NCI-H2029 (cell line): ENCODE data around the gene ANKRD39.
"Not testable (repeated sequence)": the region's sequence is repeated elsewhere in the genome, so short reads cannot be mapped to it uniquely, and the experiment has no call there.

Experiments used
- DNase-seq: peaks from one replicate; lab custom pipeline; 2025; lab: John Stamatoyannopoulos, UW

ANKRD39 gene

DNA sequence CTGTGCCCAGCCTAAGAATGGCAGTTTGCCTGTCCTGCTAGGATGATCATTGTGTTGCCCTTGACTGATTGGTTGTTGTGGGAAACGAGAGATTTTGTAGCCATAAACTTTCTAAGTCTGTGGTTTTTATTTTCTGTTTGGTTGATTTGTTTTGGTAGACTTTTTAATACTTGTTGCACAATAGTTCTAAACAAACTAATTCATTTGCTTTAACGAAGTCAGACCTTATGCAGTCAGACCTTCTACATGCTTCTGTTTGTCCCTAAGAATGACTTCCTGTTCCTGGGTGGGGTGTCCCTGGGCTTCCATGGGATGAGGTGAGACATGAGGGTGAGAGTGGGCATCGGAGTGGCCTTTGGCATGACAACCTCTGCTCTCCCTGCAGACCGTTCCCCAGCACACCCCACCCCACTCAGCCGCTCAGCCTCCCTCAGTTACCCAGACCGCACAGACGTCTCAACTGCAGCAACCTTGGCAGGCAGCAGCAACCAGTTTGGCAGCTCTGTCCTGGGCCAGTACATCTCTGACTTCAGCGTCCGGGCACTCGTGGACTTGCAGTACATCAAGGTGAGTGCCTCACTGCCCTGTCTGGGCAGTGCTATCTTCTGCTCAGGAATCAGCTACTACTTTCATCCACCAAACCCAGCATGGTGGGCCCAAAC is 49.5 kb downstream of the ANKRD39 start:
- no peak for DNase-seq

DNA sequence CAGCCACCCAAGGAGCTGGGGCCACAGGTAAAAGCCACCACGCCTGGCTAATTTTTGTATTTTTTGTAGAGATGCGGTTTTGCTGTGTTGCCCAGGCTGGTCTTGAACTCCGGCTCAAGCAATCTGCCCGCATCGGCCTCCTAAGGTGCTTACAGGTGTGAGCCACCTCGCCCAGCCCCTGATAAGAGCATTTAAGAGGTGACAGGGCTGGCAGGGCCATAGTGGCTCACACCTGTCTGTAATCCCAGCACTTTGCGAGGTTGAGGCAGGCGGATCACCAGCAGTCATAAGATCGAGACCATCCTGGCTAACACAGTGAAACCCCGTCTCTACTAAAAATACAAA is 50.7 kb downstream of the ANKRD39 start:
- DNase-seq, result no peak

DNA sequence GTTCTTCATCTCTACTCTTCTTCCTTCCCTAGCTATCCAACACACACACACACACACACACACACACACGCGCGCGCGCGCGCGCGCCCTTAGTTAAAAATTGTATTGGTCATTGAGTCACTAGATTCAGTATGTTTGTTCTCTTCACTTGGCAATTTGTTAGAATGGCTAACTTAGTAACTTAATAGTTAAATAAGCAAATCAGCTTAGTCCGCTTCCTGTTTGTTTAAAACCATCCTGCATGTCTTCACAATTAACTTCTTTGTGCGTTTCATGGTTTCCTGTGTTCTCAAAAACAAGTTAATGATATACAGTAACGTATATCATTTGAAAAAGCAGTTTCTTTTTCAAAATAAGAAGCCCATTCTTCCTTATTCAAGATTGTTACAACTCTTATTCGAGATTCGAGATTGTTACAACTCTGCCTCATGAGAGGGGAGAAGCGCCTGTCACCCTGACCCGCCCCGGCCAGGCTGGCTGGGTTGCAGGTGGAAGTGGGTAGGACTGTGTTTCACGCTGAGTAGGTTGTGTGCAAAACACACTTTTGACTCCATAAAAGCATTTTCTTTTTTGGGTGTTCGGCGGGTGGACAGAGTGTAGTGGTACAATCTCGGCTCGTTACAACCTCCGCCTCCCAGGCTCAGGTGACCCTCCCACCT is 51.2 kb downstream of the ANKRD39 start:
- no peak for DNase-seq

DNA sequence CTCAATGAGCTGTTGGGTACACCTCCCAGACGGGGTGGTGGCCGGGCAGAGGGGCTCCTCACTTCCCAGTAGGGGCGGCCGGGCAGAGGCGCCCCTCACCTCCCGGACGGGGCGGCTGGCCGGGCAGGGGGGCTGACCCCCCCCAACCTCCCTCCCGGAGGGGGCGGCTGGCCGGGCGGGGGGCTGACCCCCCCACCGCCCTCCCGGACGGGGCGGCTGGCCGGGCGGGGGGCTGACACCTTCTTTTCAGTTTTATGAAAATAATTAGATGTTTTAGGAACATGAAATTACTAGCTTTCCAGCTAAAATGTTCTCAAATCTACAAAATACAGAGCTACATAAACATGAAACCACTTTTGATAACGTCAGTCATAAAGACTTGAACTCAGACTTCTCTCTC is 51.9 kb downstream of the ANKRD39 start:
- not testable (repeated sequence) for DNase-seq

DNA sequence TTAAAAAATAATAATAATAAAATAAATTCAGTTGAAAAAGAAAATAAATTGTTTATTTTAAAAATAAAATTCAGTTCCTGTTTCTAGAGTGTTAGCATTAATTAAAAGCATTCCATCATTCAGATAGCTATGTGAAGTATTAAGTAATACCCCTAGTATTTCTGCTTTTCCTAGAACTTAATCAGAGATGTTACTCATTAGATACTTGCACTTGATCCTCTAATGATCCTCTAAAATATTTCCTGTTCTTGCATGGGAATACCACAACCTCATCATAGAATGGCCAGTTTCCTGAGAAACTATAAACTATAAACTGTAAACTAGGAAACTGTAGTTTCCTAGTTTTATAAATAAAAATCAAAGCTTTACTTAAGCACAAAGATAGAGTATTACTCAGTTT is 52.8 kb downstream of the ANKRD39 start:
- no peak for DNase-seq

DNA sequence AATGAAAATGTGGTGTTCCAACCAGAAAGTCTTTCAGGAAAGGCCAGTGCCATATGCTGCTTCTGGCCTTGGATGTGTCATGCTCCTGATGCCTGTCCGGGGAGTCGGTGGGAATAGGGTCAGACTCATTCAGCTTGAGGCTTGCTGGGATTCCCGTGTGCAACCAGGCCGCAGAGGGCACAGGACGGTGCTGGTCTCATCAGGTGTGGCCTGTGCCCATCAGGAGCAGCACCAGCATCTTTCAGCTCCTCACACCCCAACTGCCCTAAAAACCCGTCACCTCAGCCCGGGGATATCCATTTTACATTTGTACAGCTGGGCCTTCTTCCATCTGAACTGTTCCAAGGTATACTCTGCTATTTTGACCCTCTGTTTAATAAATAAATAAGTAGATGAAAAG is 55.1 kb downstream of the ANKRD39 start:
- DNase-seq, result no peak

DNA sequence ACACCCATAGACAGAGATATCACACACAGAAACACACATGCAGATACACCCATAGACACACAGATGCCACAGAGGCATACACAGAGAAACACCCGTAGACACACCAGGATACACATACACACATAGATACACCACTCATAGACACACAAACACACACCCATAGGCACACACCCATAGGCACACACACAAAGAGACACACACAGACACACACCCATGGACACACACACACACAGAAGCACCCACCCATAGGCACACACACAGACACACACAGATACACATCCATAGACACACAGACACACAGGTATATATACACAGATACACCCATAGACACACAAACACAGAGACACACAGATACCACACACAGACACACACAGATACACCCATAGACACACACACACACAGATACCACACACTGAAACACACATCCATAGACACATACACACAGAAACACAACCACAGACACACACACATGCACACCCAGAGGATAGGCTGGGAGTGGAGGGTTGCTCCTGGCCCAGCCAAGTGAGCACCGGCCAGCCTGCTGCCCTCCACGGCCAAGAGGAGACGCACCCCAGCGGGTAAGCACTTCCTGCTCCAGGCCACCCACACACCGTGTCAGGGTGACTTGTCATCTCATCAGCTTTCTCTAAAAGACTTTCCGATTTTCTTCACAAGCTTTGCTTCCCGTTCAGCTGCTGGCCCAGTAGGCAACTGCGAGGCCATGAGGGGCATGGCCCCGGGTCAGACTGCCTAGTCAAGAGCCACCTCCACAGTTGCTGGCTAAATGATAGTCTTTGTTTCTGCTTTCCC is 55.8 kb downstream of the ANKRD39 start:
- DNase-seq, result no peak

DNA sequence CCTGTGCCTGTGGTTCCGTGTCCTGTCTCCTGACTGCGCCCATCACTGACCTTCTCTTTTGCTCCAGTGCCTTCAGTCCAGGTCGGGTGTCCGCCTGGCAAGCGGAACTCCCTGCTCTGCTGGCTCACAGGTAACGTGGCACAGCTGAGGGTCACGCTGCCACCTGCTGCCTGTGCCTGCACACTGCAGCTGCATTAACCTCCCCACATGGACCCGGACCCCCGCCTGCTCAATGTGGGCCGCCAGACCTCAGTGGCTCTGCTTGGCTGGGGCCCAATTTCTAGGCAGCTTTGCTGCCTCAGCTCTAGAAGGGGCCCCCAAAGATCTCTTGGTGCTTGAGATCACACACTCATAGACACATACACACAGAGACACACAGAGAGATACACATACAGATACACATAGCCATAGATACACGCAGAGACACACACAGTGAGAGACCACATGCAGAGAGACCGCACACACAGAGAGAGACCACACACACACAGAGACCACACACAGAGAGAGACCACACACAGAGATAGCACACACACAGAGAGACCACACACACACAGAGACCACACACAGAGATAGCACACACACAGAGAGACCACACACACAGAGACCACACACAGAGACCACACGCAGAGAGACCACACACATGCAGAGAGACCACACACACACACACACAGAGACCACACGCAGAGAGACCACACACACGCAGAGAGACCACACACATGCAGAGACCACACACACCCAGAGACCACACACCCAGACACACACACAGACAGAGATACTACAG is 56.6 kb downstream of the ANKRD39 start:
- peak; percentile 63 for DNase-seq

DNA sequence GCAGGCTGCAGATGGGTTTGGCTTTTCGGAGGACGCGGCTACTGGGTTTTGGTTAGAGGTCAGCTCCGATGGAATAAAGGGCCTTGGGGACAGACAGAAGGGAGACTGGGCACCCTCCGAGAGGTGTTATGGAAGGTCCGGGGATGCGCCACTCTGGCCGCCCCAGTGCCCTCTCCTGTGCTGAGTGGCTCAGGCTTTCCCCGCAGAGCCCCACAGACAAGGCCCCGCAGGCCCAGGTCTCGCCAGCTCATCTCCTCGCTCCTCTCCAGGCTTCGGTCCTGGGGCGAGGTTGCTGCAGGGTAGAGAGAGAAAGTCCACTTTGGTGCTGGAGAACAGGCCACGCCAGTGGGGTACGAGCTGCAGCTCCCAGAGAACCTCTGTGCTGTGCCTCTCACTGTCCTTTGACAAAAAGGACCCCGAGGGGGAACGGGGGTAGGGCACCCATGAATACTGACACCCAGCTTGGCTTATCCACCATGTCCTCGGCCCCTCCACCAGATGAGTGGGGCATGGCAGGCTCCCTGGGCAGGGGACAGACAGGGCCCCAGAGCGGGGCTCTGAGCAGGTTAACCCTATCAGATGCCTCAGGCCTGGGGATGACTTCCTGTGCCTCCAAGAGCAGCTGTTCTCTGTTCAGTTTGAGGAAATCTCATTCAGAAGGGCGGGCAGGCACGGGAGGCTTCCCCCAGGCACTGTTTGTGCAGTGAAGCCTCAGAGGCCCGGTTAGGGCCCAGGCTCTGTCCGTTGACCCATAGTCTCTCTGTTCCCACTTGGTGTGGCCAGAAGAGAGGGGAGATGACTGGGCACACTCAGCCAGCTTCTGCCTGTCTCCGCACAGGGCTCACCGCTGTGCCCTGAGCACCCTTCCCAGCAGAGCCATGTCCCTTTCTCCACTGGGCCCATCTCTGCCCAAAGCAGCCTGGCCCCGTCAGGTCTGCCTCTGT is 57.5 kb downstream of the ANKRD39 start:
- no peak for DNase-seq

DNA sequence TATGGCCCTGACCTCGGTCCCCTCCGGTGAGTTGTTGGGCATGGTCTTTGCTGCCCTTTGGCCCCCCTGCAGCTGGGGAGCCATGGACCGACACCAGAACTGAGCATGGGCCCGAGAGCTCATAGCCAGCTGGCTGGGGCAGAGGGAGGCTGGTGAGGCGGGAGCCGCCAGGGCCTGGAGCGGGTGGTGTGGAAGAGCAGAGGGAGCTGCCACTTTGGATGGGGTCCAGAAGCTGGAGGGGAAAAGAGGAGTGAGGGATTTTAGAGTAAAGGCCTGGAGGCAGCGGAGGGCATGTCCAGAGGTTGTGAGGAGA is 58.2 kb downstream of the ANKRD39 start:
- DNase-seq, result no peak

DNA sequence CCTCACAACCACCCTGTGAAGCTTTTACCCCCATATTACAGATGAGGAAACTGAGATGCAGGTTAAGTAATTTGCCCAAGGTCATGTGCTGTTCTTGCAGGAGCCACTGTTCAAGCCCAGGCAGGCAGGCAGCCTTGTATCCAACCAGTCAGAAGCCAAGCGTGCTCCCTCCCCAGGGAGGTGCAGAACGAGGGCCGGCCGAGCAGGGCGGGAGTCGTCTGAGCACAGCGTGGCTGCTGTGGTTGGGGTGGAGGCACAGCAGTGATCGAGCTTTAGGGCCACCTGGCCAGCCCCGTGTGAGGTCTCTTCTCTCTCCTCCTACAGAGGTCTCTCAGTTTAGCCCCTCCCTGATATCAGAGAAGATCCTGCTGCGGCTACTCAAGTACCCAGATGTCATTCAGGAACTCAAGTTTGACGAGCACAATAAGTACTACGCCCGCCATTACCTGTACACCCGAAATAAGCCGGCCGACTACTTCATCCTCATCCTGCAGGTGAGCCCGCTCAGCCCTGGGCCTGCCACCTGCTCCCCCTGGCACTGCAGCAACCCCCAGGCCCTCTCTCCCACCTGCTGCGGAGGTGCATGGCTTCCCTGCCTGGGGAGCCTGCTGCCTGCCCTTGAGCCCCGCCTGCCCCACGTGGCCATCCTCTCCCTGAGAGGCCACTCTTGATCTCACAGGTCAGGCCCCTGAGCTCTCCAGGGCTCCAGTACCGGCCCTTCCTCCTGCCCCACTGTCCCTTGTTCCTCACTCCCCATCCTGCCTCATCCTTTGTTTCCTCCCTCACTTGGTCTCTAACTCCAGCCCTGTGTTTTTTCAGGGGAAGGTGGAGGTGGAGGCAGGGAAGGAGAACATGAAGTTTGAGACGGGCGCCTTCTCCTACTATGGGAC is 58.8 kb downstream of the ANKRD39 start:
- DNase-seq, result no peak
